HEK293 (cell line): ENCODE data around the gene MUC22.
"Not testable (repeated sequence)": the region's sequence is repeated elsewhere in the genome, so short reads cannot be mapped to it uniquely, and the experiment has no call there.

Source experiments
- ATF2 ChIP-seq: fragments of 450-650 bp; formaldehyde crosslinking; IDR thresholded peaks from 2 replicates; pipeline ENCODE4 v1.5.1; 2016; ENCODE audit warnings: missing biosample characterization, missing genetic modification characterization, low read depth
- PATZ1 ChIP-seq: fragments of 450-650 bp; formaldehyde crosslinking; IDR thresholded peaks from 2 replicates; pipeline ENCODE4 v1.5.1; 2016; ENCODE audit warnings: missing biosample characterization, missing genetic modification characterization
- PRDM1 ChIP-seq: fragments of 450-650 bp; formaldehyde crosslinking; IDR thresholded peaks from 2 replicates; pipeline ENCODE4; 2016; ENCODE audit warnings: missing biosample characterization, missing genetic modification characterization
- YY1 ChIP-seq: fragments of 450-650 bp; formaldehyde crosslinking; IDR thresholded peaks from 2 replicates; pipeline ENCODE4 v1.5.1; 2018; ENCODE audit warnings: missing biosample characterization, missing genetic modification characterization
- ZBTB8A ChIP-seq: fragments of 450-650 bp; formaldehyde crosslinking; IDR thresholded peaks from 2 replicates; pipeline ENCODE4 v1.5.1; 2016; ENCODE audit warnings: missing biosample characterization, missing genetic modification characterization
- ZNF138 ChIP-seq: fragments of 450-650 bp; formaldehyde crosslinking; IDR thresholded peaks from 2 replicates; pipeline ENCODE4 v1.5.1; 2016; ENCODE audit warnings: missing biosample characterization, missing genetic modification characterization, borderline replicate concordance
- ZNF23 ChIP-seq: fragments of 450-650 bp; formaldehyde crosslinking; IDR thresholded peaks from 2 replicates; pipeline ENCODE4 v1.5.1; 2016; ENCODE audit warnings: missing biosample characterization, missing genetic modification characterization, borderline replicate concordance
- ZNF423 ChIP-seq: fragments of 450-650 bp; formaldehyde crosslinking; IDR thresholded peaks from 2 replicates; pipeline ENCODE4 v1.5.1; 2016; ENCODE audit warnings: missing biosample characterization, missing genetic modification characterization
- TF ChIP-seq, protein P1 (sequence below): fragments of 450-650 bp; formaldehyde crosslinking; IDR thresholded peaks from 2 replicates; pipeline ENCODE4 v1.5.1; 2017; ENCODE audit warnings: missing biosample characterization, missing genetic modification characterization
- TF ChIP-seq, protein P2 (sequence below): fragments of 450-650 bp; formaldehyde crosslinking; IDR thresholded peaks from 2 replicates; pipeline ENCODE4 v1.5.1; 2016; ENCODE audit warnings: missing biosample characterization, missing genetic modification characterization
- TF ChIP-seq, protein P3 (sequence below): fragments of 450-650 bp; formaldehyde crosslinking; IDR thresholded peaks from 2 replicates; pipeline ENCODE4 v1.5.1; 2016; ENCODE audit warnings: missing biosample characterization, missing genetic modification characterization

- not testable (repeated sequence) for TF ChIP-seq ZBTB8A; ZNF23 (tag by site-specific recombination); ATF2 (tag by site-specific recombination); ZNF423; PATZ1; ZNF138 (tag by site-specific recombination); PRDM1; YY1
- TF ChIP-seq, protein P1, sequence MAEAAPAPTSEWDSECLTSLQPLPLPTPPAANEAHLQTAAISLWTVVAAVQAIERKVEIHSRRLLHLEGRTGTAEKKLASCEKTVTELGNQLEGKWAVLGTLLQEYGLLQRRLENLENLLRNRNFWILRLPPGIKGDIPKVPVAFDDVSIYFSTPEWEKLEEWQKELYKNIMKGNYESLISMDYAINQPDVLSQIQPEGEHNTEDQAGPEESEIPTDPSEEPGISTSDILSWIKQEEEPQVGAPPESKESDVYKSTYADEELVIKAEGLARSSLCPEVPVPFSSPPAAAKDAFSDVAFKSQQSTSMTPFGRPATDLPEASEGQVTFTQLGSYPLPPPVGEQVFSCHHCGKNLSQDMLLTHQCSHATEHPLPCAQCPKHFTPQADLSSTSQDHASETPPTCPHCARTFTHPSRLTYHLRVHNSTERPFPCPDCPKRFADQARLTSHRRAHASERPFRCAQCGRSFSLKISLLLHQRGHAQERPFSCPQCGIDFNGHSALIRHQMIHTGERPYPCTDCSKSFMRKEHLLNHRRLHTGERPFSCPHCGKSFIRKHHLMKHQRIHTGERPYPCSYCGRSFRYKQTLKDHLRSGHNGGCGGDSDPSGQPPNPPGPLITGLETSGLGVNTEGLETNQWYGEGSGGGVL (tag by site-specific recombination): not testable (repeated sequence)
- TF ChIP-seq, protein P2, sequence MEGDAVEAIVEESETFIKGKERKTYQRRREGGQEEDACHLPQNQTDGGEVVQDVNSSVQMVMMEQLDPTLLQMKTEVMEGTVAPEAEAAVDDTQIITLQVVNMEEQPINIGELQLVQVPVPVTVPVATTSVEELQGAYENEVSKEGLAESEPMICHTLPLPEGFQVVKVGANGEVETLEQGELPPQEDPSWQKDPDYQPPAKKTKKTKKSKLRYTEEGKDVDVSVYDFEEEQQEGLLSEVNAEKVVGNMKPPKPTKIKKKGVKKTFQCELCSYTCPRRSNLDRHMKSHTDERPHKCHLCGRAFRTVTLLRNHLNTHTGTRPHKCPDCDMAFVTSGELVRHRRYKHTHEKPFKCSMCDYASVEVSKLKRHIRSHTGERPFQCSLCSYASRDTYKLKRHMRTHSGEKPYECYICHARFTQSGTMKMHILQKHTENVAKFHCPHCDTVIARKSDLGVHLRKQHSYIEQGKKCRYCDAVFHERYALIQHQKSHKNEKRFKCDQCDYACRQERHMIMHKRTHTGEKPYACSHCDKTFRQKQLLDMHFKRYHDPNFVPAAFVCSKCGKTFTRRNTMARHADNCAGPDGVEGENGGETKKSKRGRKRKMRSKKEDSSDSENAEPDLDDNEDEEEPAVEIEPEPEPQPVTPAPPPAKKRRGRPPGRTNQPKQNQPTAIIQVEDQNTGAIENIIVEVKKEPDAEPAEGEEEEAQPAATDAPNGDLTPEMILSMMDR (tag by site-specific recombination): not testable (repeated sequence)
- TF ChIP-seq, protein P3, sequence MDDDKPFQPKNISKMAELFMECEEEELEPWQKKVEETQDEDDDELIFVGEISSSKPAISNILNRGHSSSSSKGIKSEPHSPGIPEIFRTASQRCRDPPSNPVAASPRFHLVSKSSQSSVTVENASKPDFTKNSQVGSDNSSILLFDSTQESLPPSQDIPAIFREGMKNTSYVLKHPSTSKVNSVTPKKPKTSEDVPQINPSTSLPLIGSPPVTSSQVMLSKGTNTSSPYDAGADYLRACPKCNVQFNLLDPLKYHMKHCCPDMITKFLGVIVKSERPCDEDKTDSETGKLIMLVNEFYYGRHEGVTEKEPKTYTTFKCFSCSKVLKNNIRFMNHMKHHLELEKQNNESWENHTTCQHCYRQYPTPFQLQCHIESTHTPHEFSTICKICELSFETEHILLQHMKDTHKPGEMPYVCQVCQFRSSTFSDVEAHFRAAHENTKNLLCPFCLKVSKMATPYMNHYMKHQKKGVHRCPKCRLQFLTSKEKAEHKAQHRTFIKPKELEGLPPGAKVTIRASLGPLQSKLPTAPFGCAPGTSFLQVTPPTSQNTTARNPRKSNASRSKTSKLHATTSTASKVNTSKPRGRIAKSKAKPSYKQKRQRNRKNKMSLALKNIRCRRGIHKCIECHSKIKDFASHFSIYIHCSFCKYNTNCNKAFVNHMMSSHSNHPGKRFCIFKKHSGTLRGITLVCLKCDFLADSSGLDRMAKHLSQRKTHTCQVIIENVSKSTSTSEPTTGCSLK (tag by site-specific recombination): not testable (repeated sequence)
These were observed 57.8 kb downstream of the MUC22 start for GRCh38 chr6:31067891-31068668.
